Uterus (tissue), 2 donors: Measurements from ENCODE around the gene NRXN3.

Experiments
- CTCF ChIP-seq, 4 experiments: fragments of 200-600 bp in 2 of 4; fragments of 450-650 bp in 2 of 4; sonication (generic) in 2 of 4; IDR thresholded peaks; one replicate each; pipeline ENCODE4 v1.5.1; 2016 to 2019; ENCODE audit warnings: antibody characterized with exemption in 4 of 4, mild to moderate bottlenecking in 2 of 4, moderate library complexity in 1 of 4
- POLR2A ChIP-seq, 2 donors: fragments of 450-650 bp; IDR thresholded peaks; one replicate each; pipeline ENCODE4 v1.6.1; 2016; ENCODE audit warnings: antibody characterized with exemption in 2 of 2, mild to moderate bottlenecking in 1 of 2, moderate library complexity in 1 of 2

DNA sequence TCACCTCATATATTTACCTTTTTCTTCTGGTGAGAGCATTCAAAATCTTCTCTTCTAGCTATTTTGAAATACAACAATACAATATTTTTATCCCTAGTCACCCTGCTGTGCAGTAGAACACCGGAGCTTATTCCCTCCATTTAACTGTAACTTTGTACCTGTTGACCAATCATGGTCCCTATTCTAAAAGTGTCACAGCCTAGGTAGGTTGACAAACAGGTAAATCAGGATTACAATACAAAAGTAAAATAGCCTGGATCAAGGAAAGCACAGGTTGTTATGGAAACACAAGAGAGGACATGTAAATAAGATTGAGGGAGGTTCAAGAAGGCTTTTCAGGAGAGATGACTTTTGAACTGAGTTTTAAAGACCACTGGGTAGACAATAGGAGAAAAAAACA, 1370.2 kb downstream of the NRXN3 start:
- TF ChIP-seq POLR2A (IDR thresholded peaks at IDR 0.05) (no peak), CTCF (IDR thresholded peaks at IDR 0.05) (no peak)
